ENCODE measurements around the gene ZNF627.
"Not testable (repeated sequence)": the region's sequence is repeated elsewhere in the genome, so short reads cannot be mapped to it uniquely, and the experiment has no call there.

ZNF627 gene

DNA sequence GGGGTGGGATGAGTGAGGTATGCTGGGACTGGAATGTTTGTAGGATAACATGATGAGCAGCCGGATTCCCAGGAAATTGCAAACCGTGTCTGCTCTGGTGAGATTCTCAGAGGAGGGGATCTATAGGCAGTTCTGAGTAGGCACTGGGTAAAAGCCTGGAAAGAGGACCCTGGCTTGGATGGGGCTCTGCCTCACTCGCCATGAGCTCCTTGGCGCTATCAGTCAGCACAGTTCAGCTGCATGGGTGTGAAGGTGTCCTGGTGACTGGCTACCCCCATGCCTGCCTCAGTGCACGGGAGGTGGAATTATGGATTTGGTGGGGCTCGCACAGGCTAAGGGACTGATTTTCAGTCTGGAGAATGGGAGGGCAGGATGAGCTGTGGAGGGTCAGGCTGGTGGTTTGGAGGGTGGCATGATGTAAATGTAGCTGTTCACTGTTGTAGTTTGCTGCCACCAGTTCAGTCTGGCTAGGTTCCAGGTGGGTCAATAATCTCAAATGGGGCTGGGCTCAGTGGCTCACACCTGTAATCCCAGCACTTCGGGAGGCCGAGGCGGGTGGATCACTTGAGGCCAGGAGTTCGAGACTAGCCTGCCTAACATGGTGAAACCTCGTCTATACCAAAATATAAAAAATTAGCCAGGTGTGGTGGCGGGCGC lies 9.2 kb upstream of the ZNF627 start:
- H3K9me3 ChIP-seq (ENCODE audit: control insufficient read depth, low read length), result no peaks in the 10 kb centered on the region
- no peak for DNase-seq
- H3K27me3 ChIP-seq (replicated peaks; ENCODE audit: control insufficient read depth, insufficient read depth, low read length, poor library complexity, severe bottlenecking), result no peaks in the 10 kb centered on the region
- H3K4me3 ChIP-seq (ENCODE audit: insufficient read depth, low read depth, low read length, poor library complexity, severe bottlenecking), result no peak overlapping the region
- no peaks in the 10 kb centered on the region for H3K36me3 ChIP-seq (ENCODE audit: control insufficient read depth, insufficient read depth, low read length)
- H3K27ac ChIP-seq (ENCODE audit: insufficient read depth, low read length, poor library complexity, severe bottlenecking), result no peak overlapping the region
- no peaks in the 10 kb centered on the region for H3K4me1 ChIP-seq (ENCODE audit: control insufficient read depth, insufficient read depth, low read length, poor library complexity, severe bottlenecking)

GRCh38 chr19:11594084-11594483 lies 3.2 kb upstream of the ZNF627 start:
- no peaks in the 10 kb centered on the region for H3K36me3 ChIP-seq (ENCODE audit: control insufficient read depth, insufficient read depth, low read length)
- no peak for DNase-seq
- H3K4me3 ChIP-seq (ENCODE audit: insufficient read depth, low read depth, low read length, poor library complexity, severe bottlenecking), result no peak overlapping the region

GRCh38 chr19:11596156-11596555 lies 1.1 kb upstream of the ZNF627 start:
- DNase-seq, result no peak
- no peaks in the 10 kb centered on the region for H3K9me3 ChIP-seq (ENCODE audit: control insufficient read depth, low read length)
- no peak overlapping the region for H3K27ac ChIP-seq (ENCODE audit: insufficient read depth, low read length, poor library complexity, severe bottlenecking)
- peaks cover 6% of the 10 kb centered on the region for H3K4me1 ChIP-seq (ENCODE audit: control insufficient read depth, insufficient read depth, low read length, poor library complexity, severe bottlenecking)
- H3K36me3 ChIP-seq (ENCODE audit: control insufficient read depth, insufficient read depth, low read length), result no peaks in the 10 kb centered on the region
- H3K27me3 ChIP-seq (replicated peaks; ENCODE audit: control insufficient read depth, insufficient read depth, low read length, poor library complexity, severe bottlenecking), result no peaks in the 10 kb centered on the region
- H3K4me3 ChIP-seq (ENCODE audit: insufficient read depth, low read depth, low read length, poor library complexity, severe bottlenecking), result no peak overlapping the region

More at GRCh38 chr19:11594084-11594483, 3.2 kb upstream of the ZNF627 start:
- H3K4me1 ChIP-seq (ENCODE audit: control insufficient read depth, insufficient read depth, low read length, poor library complexity, severe bottlenecking), result peaks cover 6% of the 10 kb centered on the region
- no peaks in the 10 kb centered on the region for H3K9me3 ChIP-seq (ENCODE audit: control insufficient read depth, low read length)
- H3K27ac ChIP-seq (ENCODE audit: insufficient read depth, low read length, poor library complexity, severe bottlenecking), result no peak overlapping the region
- no peaks in the 10 kb centered on the region for H3K27me3 ChIP-seq (replicated peaks; ENCODE audit: control insufficient read depth, insufficient read depth, low read length, poor library complexity, severe bottlenecking)

DNA sequence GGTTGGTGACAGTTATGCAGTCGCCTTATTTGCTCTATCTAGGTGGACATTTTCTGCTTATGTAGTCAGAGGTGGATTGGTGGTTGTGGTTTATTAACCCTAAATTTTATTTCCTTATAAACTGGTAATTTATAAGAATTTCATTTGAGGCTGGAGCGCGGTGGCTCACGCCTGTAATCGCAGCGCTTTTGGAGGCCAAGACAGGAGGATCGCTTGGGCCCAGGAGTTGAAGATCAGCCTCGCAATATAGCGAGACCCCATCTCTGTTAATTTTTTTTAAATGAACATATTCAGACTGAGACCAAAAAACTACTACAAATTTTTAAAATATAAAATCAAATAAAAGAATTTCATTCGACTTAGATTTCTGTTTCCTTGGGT lies 810 bp downstream of the ZNF627 start:
- H3K36me3 ChIP-seq (ENCODE audit: control insufficient read depth, insufficient read depth, low read length), result no peaks in the 10 kb centered on the region
- H3K27ac ChIP-seq (ENCODE audit: insufficient read depth, low read length, poor library complexity, severe bottlenecking), result no peak overlapping the region
- H3K27me3 ChIP-seq (replicated peaks; ENCODE audit: control insufficient read depth, insufficient read depth, low read length, poor library complexity, severe bottlenecking), result no peaks in the 10 kb centered on the region
- DNase-seq, result no peak
- H3K4me1 ChIP-seq (ENCODE audit: control insufficient read depth, insufficient read depth, low read length, poor library complexity, severe bottlenecking), result peaks cover 6% of the 10 kb centered on the region
- no peaks in the 10 kb centered on the region for H3K9me3 ChIP-seq (ENCODE audit: control insufficient read depth, low read length)
- H3K4me3 ChIP-seq (ENCODE audit: insufficient read depth, low read depth, low read length, poor library complexity, severe bottlenecking), result peak overlapping the region; percentile 94

DNA sequence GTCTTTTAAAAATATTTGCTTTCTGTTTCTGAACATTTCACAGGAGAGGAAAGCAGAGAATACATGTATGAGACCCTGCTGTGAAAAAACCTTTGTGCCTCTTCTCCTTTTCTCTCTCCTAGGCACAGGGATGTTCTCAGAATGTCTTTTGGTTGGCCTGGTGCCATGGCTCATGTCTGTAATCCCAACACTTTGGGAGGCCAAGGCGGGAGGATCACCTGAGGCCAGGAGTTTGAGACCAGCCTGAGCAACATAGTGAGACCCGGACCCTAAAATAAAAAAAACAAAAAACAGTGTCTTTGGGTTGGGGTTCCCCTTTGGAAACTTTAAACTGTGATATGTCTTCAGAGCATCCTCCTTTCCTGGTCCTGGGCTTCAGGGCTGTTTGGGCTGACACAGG lies 1.5 kb downstream of the ZNF627 start:
- Histone ChIP-seq H3K27me3 (replicated peaks; ENCODE audit: control insufficient read depth, insufficient read depth, low read length, poor library complexity, severe bottlenecking) (no peaks in the 10 kb centered on the region), H3K36me3 (ENCODE audit: control insufficient read depth, insufficient read depth, low read length) (no peaks in the 10 kb centered on the region), H3K4me1 (ENCODE audit: control insufficient read depth, insufficient read depth, low read length, poor library complexity, severe bottlenecking) (peaks cover 6% of the 10 kb centered on the region), H3K4me3 (ENCODE audit: insufficient read depth, low read depth, low read length, poor library complexity, severe bottlenecking) (no peak overlapping the region), H3K27ac (ENCODE audit: insufficient read depth, low read length, poor library complexity, severe bottlenecking) (no peak overlapping the region), H3K9me3 (ENCODE audit: control insufficient read depth, low read length) (no peaks in the 10 kb centered on the region)
- no peak for DNase-seq

- not testable (repeated sequence) for H3K27ac ChIP-seq (ENCODE audit: insufficient read depth, low read length, poor library complexity, severe bottlenecking); DNase-seq; H3K4me1 ChIP-seq (ENCODE audit: control insufficient read depth, insufficient read depth, low read length, poor library complexity, severe bottlenecking); H3K4me3 ChIP-seq (ENCODE audit: insufficient read depth, low read depth, low read length, poor library complexity, severe bottlenecking); H3K9me3 ChIP-seq (ENCODE audit: control insufficient read depth, low read length); H3K36me3 ChIP-seq (ENCODE audit: control insufficient read depth, insufficient read depth, low read length); H3K27me3 ChIP-seq (replicated peaks; ENCODE audit: control insufficient read depth, insufficient read depth, low read length, poor library complexity, severe bottlenecking)
Observed at GRCh38 chr19:11599704-11600103, 2.4 kb downstream of the ZNF627 start.

DNA sequence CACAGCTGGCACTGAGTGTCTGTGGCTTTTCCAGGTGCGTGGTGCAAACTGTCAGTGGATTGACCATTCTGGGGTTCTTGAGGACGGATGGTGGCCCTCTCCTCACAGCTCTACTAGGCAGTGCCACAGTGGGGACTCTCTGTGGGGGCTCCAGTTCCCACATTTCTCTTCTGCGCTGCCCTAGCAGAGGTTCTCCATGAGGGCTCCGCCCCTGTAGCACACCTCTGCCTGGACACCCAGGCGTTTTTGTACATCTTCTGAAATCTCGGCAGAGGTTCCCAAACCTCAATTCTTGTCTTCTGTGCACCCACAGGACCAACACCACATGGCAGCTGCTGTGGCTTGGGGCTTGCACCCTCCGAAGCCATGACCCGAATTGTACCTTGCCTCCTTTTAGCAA lies 9.2 kb downstream of the ZNF627 start:
- Histone ChIP-seq H3K4me1 (ENCODE audit: control insufficient read depth, insufficient read depth, low read length, poor library complexity, severe bottlenecking) (no peaks in the 10 kb centered on the region), H3K27ac (ENCODE audit: insufficient read depth, low read length, poor library complexity, severe bottlenecking) (no peak overlapping the region), H3K36me3 (ENCODE audit: control insufficient read depth, insufficient read depth, low read length) (no peaks in the 10 kb centered on the region), H3K27me3 (replicated peaks; ENCODE audit: control insufficient read depth, insufficient read depth, low read length, poor library complexity, severe bottlenecking) (no peaks in the 10 kb centered on the region), H3K4me3 (ENCODE audit: insufficient read depth, low read depth, low read length, poor library complexity, severe bottlenecking) (no peak overlapping the region), H3K9me3 (ENCODE audit: control insufficient read depth, low read length) (no peaks in the 10 kb centered on the region)
- no peak for DNase-seq

DNA sequence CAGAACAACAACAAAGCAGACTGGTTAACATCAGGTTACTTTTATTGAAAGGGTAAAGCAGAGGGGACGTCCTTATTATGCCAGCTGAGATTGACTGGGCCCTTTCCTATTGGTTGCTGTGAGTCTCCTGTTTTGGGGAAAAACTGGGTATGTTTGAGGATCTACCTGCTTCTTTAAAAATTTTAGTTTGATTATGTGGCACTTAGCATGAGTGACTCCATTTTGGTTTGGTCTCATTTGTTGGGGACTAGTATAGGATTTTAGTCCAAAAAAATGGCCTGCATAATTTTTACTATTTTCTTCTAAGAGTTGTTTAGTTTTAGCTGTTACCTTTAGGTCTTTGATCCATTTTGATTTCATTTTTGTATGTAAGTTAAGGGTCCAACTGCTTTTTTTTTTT lies 14.4 kb downstream of the ZNF627 start:
- no peak for DNase-seq
- Histone ChIP-seq H3K27ac (ENCODE audit: insufficient read depth, low read length, poor library complexity, severe bottlenecking) (no peak overlapping the region), H3K9me3 (ENCODE audit: control insufficient read depth, low read length) (peaks cover 2% of the 10 kb centered on the region), H3K36me3 (ENCODE audit: control insufficient read depth, insufficient read depth, low read length) (peaks cover 10% of the 10 kb centered on the region), H3K4me1 (ENCODE audit: control insufficient read depth, insufficient read depth, low read length, poor library complexity, severe bottlenecking) (no peaks in the 10 kb centered on the region), H3K27me3 (replicated peaks; ENCODE audit: control insufficient read depth, insufficient read depth, low read length, poor library complexity, severe bottlenecking) (no peaks in the 10 kb centered on the region), H3K4me3 (ENCODE audit: insufficient read depth, low read depth, low read length, poor library complexity, severe bottlenecking) (no peak overlapping the region)

DNA sequence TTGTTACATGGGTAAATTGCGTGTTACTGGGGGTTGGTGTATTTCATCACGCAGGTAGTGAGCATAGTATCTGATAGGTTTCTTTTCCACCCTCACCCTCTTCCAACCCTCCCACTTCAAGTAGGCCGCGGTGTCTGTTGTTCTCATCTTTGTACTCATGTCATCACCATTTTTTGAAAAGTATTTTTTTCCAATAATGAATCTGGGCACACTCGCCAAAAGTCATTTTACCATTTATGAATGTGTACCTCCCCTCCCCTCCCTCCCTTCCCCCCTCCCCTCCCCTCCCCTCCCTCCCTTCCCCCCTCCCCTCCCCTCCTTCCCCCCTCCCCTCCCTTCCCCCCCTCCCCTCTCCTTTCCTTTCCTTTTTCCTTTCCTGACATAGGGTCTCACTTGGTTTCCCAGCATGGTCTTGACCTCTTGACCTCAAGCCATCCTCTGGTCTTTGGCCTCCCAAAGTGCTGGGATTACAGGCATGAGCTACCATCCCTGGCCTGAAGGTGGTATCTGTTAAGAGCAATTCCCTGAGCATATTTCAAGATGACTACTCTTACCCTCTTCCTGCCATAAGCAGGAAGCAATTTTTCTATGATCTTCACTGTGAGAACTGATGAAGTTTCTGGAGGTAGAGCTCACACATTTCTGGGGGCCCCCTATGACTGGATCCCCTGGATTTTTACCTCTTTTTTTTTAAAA lies 15.7 kb downstream of the ZNF627 start:
- H3K27me3 ChIP-seq (replicated peaks; ENCODE audit: control insufficient read depth, insufficient read depth, low read length, poor library complexity, severe bottlenecking), result no peaks in the 10 kb centered on the region
- no peak for DNase-seq
- H3K27ac ChIP-seq (ENCODE audit: insufficient read depth, low read length, poor library complexity, severe bottlenecking), result no peak overlapping the region
- no peaks in the 10 kb centered on the region for H3K4me1 ChIP-seq (ENCODE audit: control insufficient read depth, insufficient read depth, low read length, poor library complexity, severe bottlenecking)
- H3K36me3 ChIP-seq (ENCODE audit: control insufficient read depth, insufficient read depth, low read length), result peaks cover 22% of the 10 kb centered on the region
- peaks cover 11% of the 10 kb centered on the region for H3K9me3 ChIP-seq (ENCODE audit: control insufficient read depth, low read length)
- no peak overlapping the region for H3K4me3 ChIP-seq (ENCODE audit: insufficient read depth, low read depth, low read length, poor library complexity, severe bottlenecking)

- Histone ChIP-seq H3K4me3 (ENCODE audit: insufficient read depth, low read depth, low read length, poor library complexity, severe bottlenecking) (no peak overlapping the region), H3K27me3 (replicated peaks; ENCODE audit: control insufficient read depth, insufficient read depth, low read length, poor library complexity, severe bottlenecking) (no peaks in the 10 kb centered on the region), H3K4me1 (ENCODE audit: control insufficient read depth, insufficient read depth, low read length, poor library complexity, severe bottlenecking) (no peaks in the 10 kb centered on the region), H3K36me3 (ENCODE audit: control insufficient read depth, insufficient read depth, low read length) (peaks cover 30% of the 10 kb centered on the region), H3K9me3 (ENCODE audit: control insufficient read depth, low read length) (peaks cover 17% of the 10 kb centered on the region), H3K27ac (ENCODE audit: insufficient read depth, low read length, poor library complexity, severe bottlenecking) (no peak overlapping the region)
- DNase-seq, result no peak
Observed at GRCh38 chr19:11617180-11618062, 20.1 kb downstream of the ZNF627 start.

Data from effector memory CD4-positive, alpha-beta T cell (primary cell).